ENCODE results near the gene ZNF462. TPM values are rescaled to one million over a fixed set of nuclear protein-coding genes. Genes with fewer than 3 reads are reported as not detected.

The ZNF462 gene
- total and polyA plus RNA-seq, 2 experiments from 2014 or later: 40.0 to 101 TPM

DNA sequence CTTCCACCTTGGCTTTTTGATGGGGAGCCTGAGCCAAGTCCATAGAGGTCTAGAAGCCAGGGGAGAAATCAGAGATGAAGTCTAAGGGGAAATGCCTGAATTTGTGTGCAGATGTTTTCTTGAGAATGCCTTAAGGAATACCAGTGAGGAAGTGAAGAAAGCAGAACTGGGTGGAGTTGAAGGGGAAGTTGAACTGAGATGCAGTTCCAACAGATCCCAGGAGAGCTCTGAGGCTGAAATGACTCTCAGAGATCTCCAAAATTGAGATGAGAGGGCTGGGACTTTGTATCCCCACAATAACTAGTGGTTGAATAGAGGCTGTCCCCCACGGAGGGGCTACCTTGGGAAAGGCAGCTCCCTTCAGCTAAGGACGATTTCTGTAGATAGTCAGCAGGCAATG lies 197.1 kb downstream of the ZNF462 start:
- Mint-ChIP-seq H3K36me3 (ENCODE audit: low read depth) (no peaks in the 10 kb centered on the region), H3K4me3 (no peak overlapping the region), H3K27me3 (ENCODE audit: insufficient read depth, low read depth, poor library complexity) (peaks cover 3% of the 10 kb centered on the region), H3K9me3 (no peaks in the 10 kb centered on the region), H3K27ac (no peak overlapping the region), H3K4me1 (peaks cover 10% of the 10 kb centered on the region)
- Histone ChIP-seq H3K79me2 (replicated peaks; ENCODE audit: insufficient read depth) (no peaks in the 10 kb centered on the region), H3K27me3 (ENCODE audit: insufficient read depth) (no peaks in the 10 kb centered on the region), H3K27ac (ENCODE audit: low read depth) (no peak overlapping the region), H3K9me2 (ENCODE audit: insufficient read depth) (peaks cover 30% of the 10 kb centered on the region), H4K20me1 (replicated peaks; ENCODE audit: insufficient read depth) (no peaks in the 10 kb centered on the region), H2AFZ (no peak overlapping the region), H3K4me1 (ENCODE audit: insufficient read depth) (no peaks in the 10 kb centered on the region), H3K4me3 (no peak overlapping the region), H3K4me2 (no peak overlapping the region), H3F3A (replicated peaks; ENCODE audit: low read depth) (no peaks in the 10 kb centered on the region), H3K36me3 (ENCODE audit: insufficient read depth) (no peaks in the 10 kb centered on the region)
- ATAC-seq (no peak), DNase-seq (ENCODE audit: low spot score) (no peak)
- TF ChIP-seq CREB1 (CRISPR knock-in tag; IDR thresholded peaks at IDR 0.05; ENCODE audit: low read depth): no peak
- TF ChIP-seq EZH2 (IDR thresholded peaks at IDR 0.05; ENCODE audit: low read depth, unreplicated experiment): no peak
- TF ChIP-seq, protein P1, sequence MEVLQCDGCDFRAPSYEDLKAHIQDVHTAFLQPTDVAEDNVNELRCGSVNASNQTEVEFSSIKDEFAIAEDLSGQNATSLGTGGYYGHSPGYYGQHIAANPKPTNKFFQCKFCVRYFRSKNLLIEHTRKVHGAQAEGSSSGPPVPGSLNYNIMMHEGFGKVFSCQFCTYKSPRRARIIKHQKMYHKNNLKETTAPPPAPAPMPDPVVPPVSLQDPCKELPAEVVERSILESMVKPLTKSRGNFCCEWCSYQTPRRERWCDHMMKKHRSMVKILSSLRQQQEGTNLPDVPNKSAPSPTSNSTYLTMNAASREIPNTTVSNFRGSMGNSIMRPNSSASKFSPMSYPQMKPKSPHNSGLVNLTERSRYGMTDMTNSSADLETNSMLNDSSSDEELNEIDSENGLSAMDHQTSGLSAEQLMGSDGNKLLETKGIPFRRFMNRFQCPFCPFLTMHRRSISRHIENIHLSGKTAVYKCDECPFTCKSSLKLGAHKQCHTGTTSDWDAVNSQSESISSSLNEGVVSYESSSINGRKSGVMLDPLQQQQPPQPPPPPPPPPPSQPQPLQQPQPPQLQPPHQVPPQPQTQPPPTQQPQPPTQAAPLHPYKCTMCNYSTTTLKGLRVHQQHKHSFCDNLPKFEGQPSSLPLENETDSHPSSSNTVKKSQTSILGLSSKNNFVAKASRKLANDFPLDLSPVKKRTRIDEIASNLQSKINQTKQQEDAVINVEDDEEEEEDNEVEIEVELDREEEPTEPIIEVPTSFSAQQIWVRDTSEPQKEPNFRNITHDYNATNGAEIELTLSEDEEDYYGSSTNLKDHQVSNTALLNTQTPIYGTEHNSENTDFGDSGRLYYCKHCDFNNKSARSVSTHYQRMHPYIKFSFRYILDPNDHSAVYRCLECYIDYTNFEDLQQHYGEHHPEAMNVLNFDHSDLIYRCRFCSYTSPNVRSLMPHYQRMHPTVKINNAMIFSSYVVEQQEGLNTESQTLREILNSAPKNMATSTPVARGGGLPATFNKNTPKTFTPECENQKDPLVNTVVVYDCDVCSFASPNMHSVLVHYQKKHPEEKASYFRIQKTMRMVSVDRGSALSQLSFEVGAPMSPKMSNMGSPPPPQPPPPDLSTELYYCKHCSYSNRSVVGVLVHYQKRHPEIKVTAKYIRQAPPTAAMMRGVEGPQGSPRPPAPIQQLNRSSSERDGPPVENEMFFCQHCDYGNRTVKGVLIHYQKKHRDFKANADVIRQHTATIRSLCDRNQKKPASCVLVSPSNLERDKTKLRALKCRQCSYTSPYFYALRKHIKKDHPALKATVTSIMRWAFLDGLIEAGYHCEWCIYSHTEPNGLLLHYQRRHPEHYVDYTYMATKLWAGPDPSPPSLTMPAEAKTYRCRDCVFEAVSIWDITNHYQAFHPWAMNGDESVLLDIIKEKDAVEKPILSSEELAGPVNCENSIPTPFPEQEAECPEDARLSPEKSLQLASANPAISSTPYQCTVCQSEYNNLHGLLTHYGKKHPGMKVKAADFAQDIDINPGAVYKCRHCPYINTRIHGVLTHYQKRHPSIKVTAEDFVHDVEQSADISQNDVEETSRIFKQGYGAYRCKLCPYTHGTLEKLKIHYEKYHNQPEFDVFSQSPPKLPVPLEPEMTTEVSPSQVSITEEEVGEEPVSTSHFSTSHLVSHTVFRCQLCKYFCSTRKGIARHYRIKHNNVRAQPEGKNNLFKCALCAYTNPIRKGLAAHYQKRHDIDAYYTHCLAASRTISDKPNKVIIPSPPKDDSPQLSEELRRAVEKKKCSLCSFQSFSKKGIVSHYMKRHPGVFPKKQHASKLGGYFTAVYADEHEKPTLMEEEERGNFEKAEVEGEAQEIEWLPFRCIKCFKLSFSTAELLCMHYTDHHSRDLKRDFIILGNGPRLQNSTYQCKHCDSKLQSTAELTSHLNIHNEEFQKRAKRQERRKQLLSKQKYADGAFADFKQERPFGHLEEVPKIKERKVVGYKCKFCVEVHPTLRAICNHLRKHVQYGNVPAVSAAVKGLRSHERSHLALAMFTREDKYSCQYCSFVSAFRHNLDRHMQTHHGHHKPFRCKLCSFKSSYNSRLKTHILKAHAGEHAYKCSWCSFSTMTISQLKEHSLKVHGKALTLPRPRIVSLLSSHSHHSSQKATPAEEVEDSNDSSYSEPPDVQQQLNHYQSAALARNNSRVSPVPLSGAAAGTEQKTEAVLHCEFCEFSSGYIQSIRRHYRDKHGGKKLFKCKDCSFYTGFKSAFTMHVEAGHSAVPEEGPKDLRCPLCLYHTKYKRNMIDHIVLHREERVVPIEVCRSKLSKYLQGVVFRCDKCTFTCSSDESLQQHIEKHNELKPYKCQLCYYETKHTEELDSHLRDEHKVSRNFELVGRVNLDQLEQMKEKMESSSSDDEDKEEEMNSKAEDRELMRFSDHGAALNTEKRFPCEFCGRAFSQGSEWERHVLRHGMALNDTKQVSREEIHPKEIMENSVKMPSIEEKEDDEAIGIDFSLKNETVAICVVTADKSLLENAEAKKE (CRISPR knock-in tag; IDR thresholded peaks at IDR 0.05): no peak
- TF ChIP-seq ZNF114 (CRISPR knock-in tag; IDR thresholded peaks at IDR 0.05): no peak
- TF ChIP-seq, protein P2, sequence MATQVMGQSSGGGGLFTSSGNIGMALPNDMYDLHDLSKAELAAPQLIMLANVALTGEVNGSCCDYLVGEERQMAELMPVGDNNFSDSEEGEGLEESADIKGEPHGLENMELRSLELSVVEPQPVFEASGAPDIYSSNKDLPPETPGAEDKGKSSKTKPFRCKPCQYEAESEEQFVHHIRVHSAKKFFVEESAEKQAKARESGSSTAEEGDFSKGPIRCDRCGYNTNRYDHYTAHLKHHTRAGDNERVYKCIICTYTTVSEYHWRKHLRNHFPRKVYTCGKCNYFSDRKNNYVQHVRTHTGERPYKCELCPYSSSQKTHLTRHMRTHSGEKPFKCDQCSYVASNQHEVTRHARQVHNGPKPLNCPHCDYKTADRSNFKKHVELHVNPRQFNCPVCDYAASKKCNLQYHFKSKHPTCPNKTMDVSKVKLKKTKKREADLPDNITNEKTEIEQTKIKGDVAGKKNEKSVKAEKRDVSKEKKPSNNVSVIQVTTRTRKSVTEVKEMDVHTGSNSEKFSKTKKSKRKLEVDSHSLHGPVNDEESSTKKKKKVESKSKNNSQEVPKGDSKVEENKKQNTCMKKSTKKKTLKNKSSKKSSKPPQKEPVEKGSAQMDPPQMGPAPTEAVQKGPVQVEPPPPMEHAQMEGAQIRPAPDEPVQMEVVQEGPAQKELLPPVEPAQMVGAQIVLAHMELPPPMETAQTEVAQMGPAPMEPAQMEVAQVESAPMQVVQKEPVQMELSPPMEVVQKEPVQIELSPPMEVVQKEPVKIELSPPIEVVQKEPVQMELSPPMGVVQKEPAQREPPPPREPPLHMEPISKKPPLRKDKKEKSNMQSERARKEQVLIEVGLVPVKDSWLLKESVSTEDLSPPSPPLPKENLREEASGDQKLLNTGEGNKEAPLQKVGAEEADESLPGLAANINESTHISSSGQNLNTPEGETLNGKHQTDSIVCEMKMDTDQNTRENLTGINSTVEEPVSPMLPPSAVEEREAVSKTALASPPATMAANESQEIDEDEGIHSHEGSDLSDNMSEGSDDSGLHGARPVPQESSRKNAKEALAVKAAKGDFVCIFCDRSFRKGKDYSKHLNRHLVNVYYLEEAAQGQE (IDR thresholded peaks at IDR 0.05; ENCODE audit: unreplicated experiment): no peak
- TF ChIP-seq STAT1 (IDR thresholded peaks at IDR 0.05; ENCODE audit: unreplicated experiment): no peak
- no peak for TF ChIP-seq POLR2AphosphoS5 (IDR thresholded peaks at IDR 0.05; ENCODE audit: low read depth)
- TF ChIP-seq, protein P3, sequence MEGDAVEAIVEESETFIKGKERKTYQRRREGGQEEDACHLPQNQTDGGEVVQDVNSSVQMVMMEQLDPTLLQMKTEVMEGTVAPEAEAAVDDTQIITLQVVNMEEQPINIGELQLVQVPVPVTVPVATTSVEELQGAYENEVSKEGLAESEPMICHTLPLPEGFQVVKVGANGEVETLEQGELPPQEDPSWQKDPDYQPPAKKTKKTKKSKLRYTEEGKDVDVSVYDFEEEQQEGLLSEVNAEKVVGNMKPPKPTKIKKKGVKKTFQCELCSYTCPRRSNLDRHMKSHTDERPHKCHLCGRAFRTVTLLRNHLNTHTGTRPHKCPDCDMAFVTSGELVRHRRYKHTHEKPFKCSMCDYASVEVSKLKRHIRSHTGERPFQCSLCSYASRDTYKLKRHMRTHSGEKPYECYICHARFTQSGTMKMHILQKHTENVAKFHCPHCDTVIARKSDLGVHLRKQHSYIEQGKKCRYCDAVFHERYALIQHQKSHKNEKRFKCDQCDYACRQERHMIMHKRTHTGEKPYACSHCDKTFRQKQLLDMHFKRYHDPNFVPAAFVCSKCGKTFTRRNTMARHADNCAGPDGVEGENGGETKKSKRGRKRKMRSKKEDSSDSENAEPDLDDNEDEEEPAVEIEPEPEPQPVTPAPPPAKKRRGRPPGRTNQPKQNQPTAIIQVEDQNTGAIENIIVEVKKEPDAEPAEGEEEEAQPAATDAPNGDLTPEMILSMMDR (conservative IDR thresholded peaks at IDR 0.05; ENCODE audit: low read depth in 2 of 2): no peak
- TF ChIP-seq ZNF331 (CRISPR knock-in tag; IDR thresholded peaks at IDR 0.05; ENCODE audit: low read depth): no peak
- no peak for TF ChIP-seq JUNB (IDR thresholded peaks at IDR 0.05; ENCODE audit: unreplicated experiment)
- TF ChIP-seq NANOG (IDR thresholded peaks at IDR 0.05; ENCODE audit: borderline replicate concordance): no peak
- TF ChIP-seq EZH2phosphoT487 (IDR thresholded peaks at IDR 0.05; ENCODE audit: unreplicated experiment): no peak
- TF ChIP-seq, protein P4, sequence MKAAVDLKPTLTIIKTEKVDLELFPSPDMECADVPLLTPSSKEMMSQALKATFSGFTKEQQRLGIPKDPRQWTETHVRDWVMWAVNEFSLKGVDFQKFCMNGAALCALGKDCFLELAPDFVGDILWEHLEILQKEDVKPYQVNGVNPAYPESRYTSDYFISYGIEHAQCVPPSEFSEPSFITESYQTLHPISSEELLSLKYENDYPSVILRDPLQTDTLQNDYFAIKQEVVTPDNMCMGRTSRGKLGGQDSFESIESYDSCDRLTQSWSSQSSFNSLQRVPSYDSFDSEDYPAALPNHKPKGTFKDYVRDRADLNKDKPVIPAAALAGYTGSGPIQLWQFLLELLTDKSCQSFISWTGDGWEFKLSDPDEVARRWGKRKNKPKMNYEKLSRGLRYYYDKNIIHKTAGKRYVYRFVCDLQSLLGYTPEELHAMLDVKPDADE (IDR thresholded peaks at IDR 0.05): no peak
